Esophagus squamous epithelium (tissue), 5 donors: ENCODE measurements around the gene GATA5. TPM values are rescaled to one million over a fixed set of nuclear protein-coding genes. Genes with fewer than 3 reads are reported as not detected.

ENCODE experiments used
- DNase-seq: peaks from one replicate; lab custom pipeline; 2025; lab: John Stamatoyannopoulos, UW
- H3K27ac ChIP-seq, 4 donors: fragments of 200-600 bp; sonication (generic); one replicate each; pipeline ENCODE4 v1.5.1; 2016 to 2019; ENCODE audit warnings: mild to moderate bottlenecking in 1 of 4
- H3K27me3 ChIP-seq, 4 donors: fragments of 200-600 bp; sonication (generic); 1 replicate in 3 of 4; 2 replicates in 1 of 4; pipeline versions ENCODE4 v1.5.1 to v1.6.0; 2017 to 2021; ENCODE audit warnings: antibody characterized with exemption in 1 of 4
- H3K36me3 ChIP-seq, 3 donors: fragments of 200-600 bp; sonication (generic); one replicate each; pipeline ENCODE4 v1.5.1; 2016 to 2019
- H3K4me1 ChIP-seq, 3 donors: fragments of 200-600 bp; sonication (generic); one replicate each; pipeline ENCODE4 v1.5.1; 2017 to 2019
- H3K4me3 ChIP-seq, 4 donors: fragments of 200-600 bp; sonication (generic); 1 replicate in 3 of 4; 2 replicates in 1 of 4; pipeline ENCODE4 v1.5.1; 2016 to 2019; ENCODE audit warnings: mild to moderate bottlenecking in 2 of 4, moderate library complexity in 1 of 4
- H3K9me3 ChIP-seq, 3 donors: fragments of 200-600 bp; sonication (generic); one replicate each; pipeline ENCODE4 v1.5.1; 2016 to 2019
- CTCF ChIP-seq, 6 experiments: fragments of 450-650 bp in 4 of 6; fragments of 200-600 bp in 2 of 6; sonication (generic) in 2 of 6; IDR thresholded peaks; one replicate each; pipeline ENCODE4 v1.5.1; 2016 to 2019; ENCODE audit warnings: antibody characterized with exemption in 6 of 6, mild to moderate bottlenecking in 4 of 6, moderate library complexity in 4 of 6
- POLR2A ChIP-seq, 4 donors: fragments of 450-650 bp; IDR thresholded peaks; one replicate each; pipeline ENCODE4 v1.6.1; 2017; ENCODE audit warnings: antibody characterized with exemption in 4 of 4, mild to moderate bottlenecking in 4 of 4, moderate library complexity in 3 of 4
- WGBS, 2 donors: methylation state at CpG; one replicate each; pipeline ENCODE4 v1.1.5; 2018; 5-methylcytosine and 5-hydroxymethylcytosine counted together
- intact Hi-C: fragments of 100-400 bp; cut with DNase I; formaldehyde crosslinking; loops from one replicate; pipeline ENCODE4 v1.15.0; 2022
- total RNA-seq, 4 donors: library from RNA; depleted of rRNA; stranded (reverse); fragments of >200 nt; gene quantifications; one replicate each; pipeline ENCODE4 v1.1.0, GENCODE V29; 2016
- donor health status: DM: yes; HTN: yes; CAD: no.

The GATA5 gene
- total RNA-seq, 4 donors from 2014 or later: 0.19 to 0.85 TPM; not detected in 2

- Histone ChIP-seq H3K4me3 (no peak overlapping the region), H3K9me3 (no peaks in the 10 kb centered on the region), H3K27ac (no peak overlapping the region), H3K27me3 (peaks cover 0 to 97% (median 0%) of the 10 kb centered on the region in 4 donors), H3K4me1 (no peaks in the 10 kb centered on the region), H3K36me3 (no peaks in the 10 kb centered on the region)
- no peak for TF ChIP-seq POLR2A (IDR thresholded peaks at IDR 0.05)
- TF ChIP-seq CTCF (IDR thresholded peaks at IDR 0.05): no peak
- no peak for DNase-seq
- intact Hi-C loops: no loop called here
- WGBS, 2 donors: 84 to 89% methylated on average over 3 of the region's 3 CpGs
Observed at GRCh38 chr20:62451970-62452369, 23.8 kb downstream of the GATA5 start.

GRCh38 chr20:62451156-62451767 lies 24.5 kb downstream of the GATA5 start:
- H3K4me1 ChIP-seq: no peaks in the 10 kb centered on the region
- 31% methylated on average over 4 of the region's 10 CpGs; no CpG with 5 or more reads in 1 of the 2 donors for WGBS, 2 donors
- TF ChIP-seq POLR2A (IDR thresholded peaks at IDR 0.05) (no peak), CTCF (IDR thresholded peaks at IDR 0.05) (no peak)
- H3K36me3 ChIP-seq: no peaks in the 10 kb centered on the region
- no peak overlapping the region for H3K27ac ChIP-seq
- H3K9me3 ChIP-seq: no peaks in the 10 kb centered on the region
- no peak overlapping the region for H3K4me3 ChIP-seq
- DNase-seq: no peak
- H3K27me3 ChIP-seq: peaks cover 0 to 97% (median 0%) of the 10 kb centered on the region in 4 donors
- intact Hi-C loops: no loop called here

GRCh38 chr20:62449951-62450691 lies 25.7 kb downstream of the GATA5 start:
- DNase-seq: no peak
- intact Hi-C loops: no loop called here
- TF ChIP-seq CTCF (IDR thresholded peaks at IDR 0.05) (no peak), POLR2A (IDR thresholded peaks at IDR 0.05) (no peak)
- 74% methylated on average over 12 of the region's 24 CpGs; no CpG with 5 or more reads in 1 of the 2 donors for WGBS, 2 donors
- Histone ChIP-seq H3K4me3 (no peak overlapping the region), H3K9me3 (no peaks in the 10 kb centered on the region), H3K27me3 (peaks cover 0 to 96% (median 0%) of the 10 kb centered on the region in 4 donors), H3K4me1 (no peaks in the 10 kb centered on the region), H3K36me3 (no peaks in the 10 kb centered on the region), H3K27ac (no peak overlapping the region)

- WGBS, 2 donors: 49% methylated on average over 3 to 6 of the region's 14 CpGs
- TF ChIP-seq POLR2A (IDR thresholded peaks at IDR 0.05) (no peak), CTCF (IDR thresholded peaks at IDR 0.05) (no peak)
Observed at GRCh38 chr20:62448788-62449187, 27.0 kb downstream of the GATA5 start.

GRCh38 chr20:62448038-62448437 lies 27.8 kb downstream of the GATA5 start:
- H3K9me3 ChIP-seq: no peaks in the 10 kb centered on the region
- DNase-seq: no peak
- H3K4me1 ChIP-seq: no peaks in the 10 kb centered on the region
- intact Hi-C loops: no loop called here
- H3K36me3 ChIP-seq: no peaks in the 10 kb centered on the region
- 56 to 63% methylated on average over 8 to 9 of the region's 10 CpGs for WGBS, 2 donors
- no peak overlapping the region for H3K27ac ChIP-seq
- H3K4me3 ChIP-seq: no peak overlapping the region
- peaks cover 0 to 87% (median 0%) of the 10 kb centered on the region in 4 donors for H3K27me3 ChIP-seq
- no peak for TF ChIP-seq POLR2A (IDR thresholded peaks at IDR 0.05)
- TF ChIP-seq CTCF (IDR thresholded peaks at IDR 0.05): no peak

More at GRCh38 chr20:62448788-62449187, 27.0 kb downstream of the GATA5 start:
- Histone ChIP-seq H3K4me3 (no peak overlapping the region), H3K27ac (no peak overlapping the region), H3K36me3 (no peaks in the 10 kb centered on the region), H3K9me3 (no peaks in the 10 kb centered on the region), H3K4me1 (no peaks in the 10 kb centered on the region), H3K27me3 (peaks cover 0 to 95% (median 0%) of the 10 kb centered on the region in 4 donors)
- intact Hi-C loops: no loop called here
- DNase-seq: no peak
